ENCODE data around the gene LAIR1. TPM values are rescaled to one million over a fixed set of nuclear protein-coding genes. Genes with fewer than 3 reads are reported as not detected.
A peak's percentile ranks its signal among the peaks of the same experiment; 100 is the strongest.

LAIR1 gene
- 10 to 100 TPM; 27.4 to 78.4 TPM for total RNA-seq
- 10 to 100 TPM in 1 of 2 donors, 1 to 10 TPM in 1; 2.1 to 17.2 TPM for polyA plus RNA-seq
- long read RNA-seq, donor 1, full-length matches to known transcripts, result 59 of 82 reads
- long read RNA-seq, donor 1, partial matches to known transcripts, result 6 of 82 reads
- long read RNA-seq, donor 1, other reads (novel, unspliced or antisense), result 17 of 82 reads
- long read RNA-seq, donor 2, full-length matches to known transcripts, result 13 of 25 reads
- long read RNA-seq, donor 2, partial matches to known transcripts, result 4 of 25 reads
- long read RNA-seq, donor 2, other reads (novel, unspliced or antisense), result 8 of 25 reads

DNA sequence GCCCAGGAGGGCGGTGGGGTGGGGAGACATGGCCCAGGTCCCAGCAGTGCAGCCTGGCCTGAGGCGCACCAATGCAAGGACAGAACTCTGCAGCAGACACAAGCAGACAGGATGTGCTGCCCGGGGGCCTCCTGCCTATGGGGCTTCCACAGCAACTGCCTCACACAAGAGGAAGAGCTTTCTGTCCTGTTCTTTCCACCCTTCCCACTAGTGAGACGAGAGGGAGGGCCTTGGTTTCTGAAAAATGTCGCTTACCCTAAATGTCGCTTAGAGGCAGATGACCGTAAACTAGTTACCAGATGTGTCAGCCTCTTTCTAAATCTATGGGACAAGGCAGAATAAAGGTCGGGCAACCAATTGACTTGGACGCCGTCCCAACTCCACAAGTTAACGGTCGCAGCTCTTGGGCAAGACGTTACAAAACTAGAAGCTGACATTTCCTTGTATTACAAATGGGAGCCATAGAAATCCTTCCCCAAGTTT is at the start of gene LAIR1:
TSS of gene LAIR1 (minus strand) at position 157 of the 483 bp plus-strand sequence. CDS start at position 30, 127 bp downstream.
- Histone ChIP-seq H3K4me1 (ENCODE audit: control insufficient read depth in 1 of 2, insufficient read depth in 2 of 2, low read length in 2 of 2) (no peaks in the 10 kb centered on the region), H3K27ac (ENCODE audit: low read depth in 1 of 2, low read length in 2 of 2) (no peak within 1 kb of the TSS), H3K4me3 (ENCODE audit: low read length in 2 of 2) (no peak within 1 kb of the TSS), H3K9me3 (ENCODE audit: control insufficient read depth, low read length) (peaks cover 1% of the 10 kb centered on the region), H3K36me3 (ENCODE audit: control insufficient read depth in 1 of 2, insufficient read depth in 2 of 2, low read length in 1 of 2) (no peaks in the 10 kb centered on the region), H3K27me3 (ENCODE audit: control insufficient read depth in 1 of 2, insufficient read depth in 2 of 2, low read length in 1 of 2) (no peaks in the 10 kb centered on the region)
- intact Hi-C loops (cut with DNase I), result no loop called here
- DNase-seq (peak in 1 of 2 donors; percentile 71), ATAC-seq (ENCODE audit: low FRiP score) (peak; percentile 60)
- 59% methylated on average over 13 of the region's 13 CpGs for WGBS, 2 donors

DNA sequence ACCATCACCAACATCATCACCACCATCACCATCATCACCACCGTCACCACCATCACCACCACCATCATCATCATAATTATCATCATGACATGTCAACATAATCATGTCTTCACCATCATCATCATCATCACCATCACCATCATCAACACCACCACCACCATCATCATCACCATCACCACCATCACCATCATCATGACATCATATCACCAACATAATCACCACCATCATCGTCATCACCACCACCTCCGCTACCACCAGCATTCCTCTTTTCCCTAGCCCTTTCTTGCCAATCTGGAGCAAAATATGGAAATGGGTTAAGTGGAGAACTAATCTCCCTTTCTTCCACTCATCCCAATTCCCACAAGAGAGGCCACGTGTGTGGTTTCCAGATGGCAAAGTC is 49.4 kb upstream of the LAIR1 start:
- Histone ChIP-seq H3K27ac (ENCODE audit: low read depth in 1 of 2, low read length in 2 of 2) (no peak overlapping the region), H3K36me3 (ENCODE audit: control insufficient read depth in 1 of 2, insufficient read depth in 2 of 2, low read length in 1 of 2) (no peaks in the 10 kb centered on the region), H3K4me3 (ENCODE audit: low read length in 2 of 2) (no peak overlapping the region), H3K27me3 (ENCODE audit: control insufficient read depth in 1 of 2, insufficient read depth in 2 of 2, low read length in 1 of 2) (no peaks in the 10 kb centered on the region), H3K4me1 (ENCODE audit: control insufficient read depth in 1 of 2, insufficient read depth in 2 of 2, low read length in 2 of 2) (no peaks in the 10 kb centered on the region), H3K9me3 (ENCODE audit: control insufficient read depth, low read length) (no peaks in the 10 kb centered on the region)
- WGBS, 2 donors, result 86 to 91% methylated on average over 4 of the region's 4 CpGs
- ATAC-seq (ENCODE audit: low FRiP score) (no peak), DNase-seq (no peak)
- intact Hi-C loops (cut with DNase I), result no loop called here

DNA sequence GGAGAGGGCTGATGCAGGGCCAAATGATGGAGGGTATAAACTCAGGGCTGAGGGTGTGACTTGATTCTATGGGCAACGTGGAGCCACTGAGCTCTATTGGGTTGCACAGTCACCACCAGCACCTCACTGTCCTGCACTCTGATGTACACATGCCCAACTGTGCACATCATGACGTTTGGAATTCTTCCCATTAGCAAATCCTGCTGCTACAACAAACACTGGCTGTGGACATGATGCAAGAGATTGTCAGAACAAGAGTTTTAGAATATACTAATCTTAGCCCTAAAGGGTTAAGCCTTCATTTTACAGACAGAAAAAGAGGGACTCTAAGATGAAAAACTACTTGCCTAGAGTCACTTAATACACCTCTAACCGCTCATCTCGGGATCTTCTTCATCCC is 48.1 kb upstream of the LAIR1 start:
- DNase-seq, result no peak
- ATAC-seq (ENCODE audit: low FRiP score), result no peak
- H3K4me1 ChIP-seq (ENCODE audit: control insufficient read depth in 1 of 2, insufficient read depth in 2 of 2, low read length in 2 of 2), result no peaks in the 10 kb centered on the region
- H3K27ac ChIP-seq (ENCODE audit: low read depth in 1 of 2, low read length in 2 of 2), result no peak overlapping the region
- H3K36me3 ChIP-seq (ENCODE audit: control insufficient read depth in 1 of 2, insufficient read depth in 2 of 2, low read length in 1 of 2), result no peaks in the 10 kb centered on the region
- no peaks in the 10 kb centered on the region for H3K9me3 ChIP-seq (ENCODE audit: control insufficient read depth, low read length)
- intact Hi-C loops (cut with DNase I), result no loop called here
- WGBS, 2 donors, result 75 to 77% methylated on average over 4 of the region's 4 CpGs
- H3K27me3 ChIP-seq (ENCODE audit: control insufficient read depth in 1 of 2, insufficient read depth in 2 of 2, low read length in 1 of 2), result no peaks in the 10 kb centered on the region
- no peak overlapping the region for H3K4me3 ChIP-seq (ENCODE audit: low read length in 2 of 2)

DNA sequence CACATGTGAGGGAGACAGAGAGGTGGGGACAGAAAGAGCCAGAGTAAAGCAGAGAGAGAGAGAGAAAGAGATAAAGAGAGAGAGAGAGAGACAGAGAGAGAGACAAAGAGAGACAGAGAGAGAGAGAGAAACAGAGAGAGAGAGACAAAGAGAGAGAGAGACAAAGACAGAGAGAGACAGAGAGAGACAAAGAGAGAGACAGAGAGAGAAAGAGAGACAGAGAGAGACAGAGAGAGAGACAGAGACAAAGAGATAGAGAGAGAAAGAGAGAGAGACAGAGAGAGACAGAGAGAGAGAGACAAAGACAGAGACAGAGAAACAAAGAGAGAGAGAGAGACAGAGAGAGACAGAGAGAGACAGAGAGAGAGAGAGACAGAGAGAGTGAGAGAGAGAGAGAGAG is 46.3 kb upstream of the LAIR1 start:
- no peaks in the 10 kb centered on the region for H3K9me3 ChIP-seq (ENCODE audit: control insufficient read depth, low read length)
- no peak for DNase-seq
- H3K27me3 ChIP-seq (ENCODE audit: control insufficient read depth in 1 of 2, insufficient read depth in 2 of 2, low read length in 1 of 2), result no peaks in the 10 kb centered on the region
- ATAC-seq (ENCODE audit: low FRiP score), result no peak
- H3K36me3 ChIP-seq (ENCODE audit: control insufficient read depth in 1 of 2, insufficient read depth in 2 of 2, low read length in 1 of 2), result no peaks in the 10 kb centered on the region
- no peak overlapping the region for H3K4me3 ChIP-seq (ENCODE audit: low read length in 2 of 2)
- no peaks in the 10 kb centered on the region for H3K4me1 ChIP-seq (ENCODE audit: control insufficient read depth in 1 of 2, insufficient read depth in 2 of 2, low read length in 2 of 2)
- H3K27ac ChIP-seq (ENCODE audit: low read depth in 1 of 2, low read length in 2 of 2), result no peak overlapping the region
- intact Hi-C loops (cut with DNase I), result no loop called here

DNA sequence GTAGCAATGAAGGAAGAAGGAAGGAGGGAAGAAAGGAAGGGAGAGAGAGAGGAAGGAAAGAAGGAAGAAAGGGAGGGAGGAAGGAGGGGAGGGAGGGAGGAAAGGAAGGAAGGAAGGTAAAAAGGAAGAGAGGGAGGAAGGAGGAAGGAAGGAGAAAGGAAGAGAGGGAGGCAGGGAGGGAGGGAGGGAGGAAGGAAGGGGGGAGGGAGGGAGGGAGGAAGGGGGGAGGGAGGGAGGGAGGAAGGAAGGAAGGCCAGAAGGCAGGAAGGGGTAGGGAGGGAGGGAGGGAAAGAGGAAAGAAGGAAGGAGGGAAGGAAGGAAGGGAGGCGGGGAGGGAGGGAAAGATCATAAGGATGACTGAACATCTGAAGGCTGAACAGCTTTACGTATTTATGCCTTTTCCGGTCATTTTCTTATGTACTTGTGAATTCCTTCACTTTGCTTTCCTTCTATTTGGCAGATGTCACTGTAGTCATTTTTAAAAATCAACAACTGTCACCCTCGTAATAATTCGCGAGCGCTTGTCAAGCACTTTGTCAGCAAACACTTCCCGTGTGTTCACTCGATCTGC is 43.8 kb upstream of the LAIR1 start:
- Histone ChIP-seq H3K4me3 (ENCODE audit: low read length in 2 of 2) (no peak overlapping the region), H3K27me3 (ENCODE audit: control insufficient read depth in 1 of 2, insufficient read depth in 2 of 2, low read length in 1 of 2) (no peaks in the 10 kb centered on the region), H3K27ac (ENCODE audit: low read depth in 1 of 2, low read length in 2 of 2) (no peak overlapping the region), H3K36me3 (ENCODE audit: control insufficient read depth in 1 of 2, insufficient read depth in 2 of 2, low read length in 1 of 2) (no peaks in the 10 kb centered on the region), H3K9me3 (ENCODE audit: control insufficient read depth, low read length) (no peaks in the 10 kb centered on the region), H3K4me1 (ENCODE audit: control insufficient read depth in 1 of 2, insufficient read depth in 2 of 2, low read length in 2 of 2) (no peaks in the 10 kb centered on the region)
- DNase-seq (no peak), ATAC-seq (ENCODE audit: low FRiP score) (no peak)
- 70 to 81% methylated on average over 9 of the region's 9 CpGs for WGBS, 2 donors
- intact Hi-C loops (cut with DNase I), result no loop called here

GRCh38 chr19:54407780-54408179 is 43.0 kb upstream of the LAIR1 start:
- 84 to 85% methylated on average over 7 of the region's 7 CpGs for WGBS, 2 donors
- Histone ChIP-seq H3K36me3 (ENCODE audit: control insufficient read depth in 1 of 2, insufficient read depth in 2 of 2, low read length in 1 of 2) (no peaks in the 10 kb centered on the region), H3K9me3 (ENCODE audit: control insufficient read depth, low read length) (no peaks in the 10 kb centered on the region), H3K27me3 (ENCODE audit: control insufficient read depth in 1 of 2, insufficient read depth in 2 of 2, low read length in 1 of 2) (no peaks in the 10 kb centered on the region), H3K4me1 (ENCODE audit: control insufficient read depth in 1 of 2, insufficient read depth in 2 of 2, low read length in 2 of 2) (no peaks in the 10 kb centered on the region), H3K4me3 (ENCODE audit: low read length in 2 of 2) (no peak overlapping the region), H3K27ac (ENCODE audit: low read depth in 1 of 2, low read length in 2 of 2) (no peak overlapping the region)
- intact Hi-C loops (cut with DNase I), result no loop called here
- no peak for DNase-seq
- no peak for ATAC-seq (ENCODE audit: low FRiP score)

- no peaks in the 10 kb centered on the region for H3K9me3 ChIP-seq (ENCODE audit: control insufficient read depth, low read length)
- intact Hi-C loops (cut with DNase I), result no loop called here
- H3K36me3 ChIP-seq (ENCODE audit: control insufficient read depth in 1 of 2, insufficient read depth in 2 of 2, low read length in 1 of 2), result no peaks in the 10 kb centered on the region
- H3K27ac ChIP-seq (ENCODE audit: low read depth in 1 of 2, low read length in 2 of 2), result no peak overlapping the region
- no peak for ATAC-seq (ENCODE audit: low FRiP score)
- no peaks in the 10 kb centered on the region for H3K27me3 ChIP-seq (ENCODE audit: control insufficient read depth in 1 of 2, insufficient read depth in 2 of 2, low read length in 1 of 2)
- no peak overlapping the region for H3K4me3 ChIP-seq (ENCODE audit: low read length in 2 of 2)
- DNase-seq, result no peak
- H3K4me1 ChIP-seq (ENCODE audit: control insufficient read depth in 1 of 2, insufficient read depth in 2 of 2, low read length in 2 of 2), result no peaks in the 10 kb centered on the region
These were observed 40.9 kb upstream of the LAIR1 start for GRCh38 chr19:54405628-54406027.

DNA sequence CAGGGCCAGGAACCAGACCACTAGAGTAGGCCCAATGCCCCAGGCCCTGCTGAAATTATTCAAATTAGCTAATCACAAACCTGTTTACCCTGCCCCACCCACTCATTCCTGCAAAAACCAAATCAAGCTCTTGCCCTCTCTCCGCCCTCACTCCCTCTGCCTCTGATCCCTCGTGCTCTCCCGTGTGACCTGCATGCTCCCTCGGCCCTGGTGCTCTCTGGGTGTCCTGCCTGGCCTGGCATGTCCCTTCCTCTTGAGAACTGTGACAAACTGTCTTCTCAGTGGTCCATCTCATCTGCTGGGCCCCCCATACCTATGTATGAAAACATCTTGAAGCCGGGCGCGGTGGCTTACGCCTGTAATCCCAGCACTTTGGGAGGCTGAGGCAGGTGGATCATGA is 38.3 kb upstream of the LAIR1 start:
- WGBS, 2 donors, result 83 to 90% methylated on average over 8 of the region's 8 CpGs
- Histone ChIP-seq H3K4me3 (ENCODE audit: low read length in 2 of 2) (no peak overlapping the region), H3K27me3 (ENCODE audit: control insufficient read depth in 1 of 2, insufficient read depth in 2 of 2, low read length in 1 of 2) (no peaks in the 10 kb centered on the region), H3K4me1 (ENCODE audit: control insufficient read depth in 1 of 2, insufficient read depth in 2 of 2, low read length in 2 of 2) (no peaks in the 10 kb centered on the region), H3K36me3 (ENCODE audit: control insufficient read depth in 1 of 2, insufficient read depth in 2 of 2, low read length in 1 of 2) (no peaks in the 10 kb centered on the region), H3K9me3 (ENCODE audit: control insufficient read depth, low read length) (peaks cover 1% of the 10 kb centered on the region), H3K27ac (ENCODE audit: low read depth in 1 of 2, low read length in 2 of 2) (no peak overlapping the region)
- intact Hi-C loops (cut with DNase I), result no loop called here
- ATAC-seq (ENCODE audit: low FRiP score), result no peak
- DNase-seq, result peak in 1 of 2 donors; percentile 43

- Histone ChIP-seq H3K4me1 (ENCODE audit: control insufficient read depth in 1 of 2, insufficient read depth in 2 of 2, low read length in 2 of 2) (no peaks in the 10 kb centered on the region), H3K9me3 (ENCODE audit: control insufficient read depth, low read length) (peaks cover 1% of the 10 kb centered on the region), H3K27me3 (ENCODE audit: control insufficient read depth in 1 of 2, insufficient read depth in 2 of 2, low read length in 1 of 2) (no peaks in the 10 kb centered on the region), H3K36me3 (ENCODE audit: control insufficient read depth in 1 of 2, insufficient read depth in 2 of 2, low read length in 1 of 2) (no peaks in the 10 kb centered on the region), H3K27ac (ENCODE audit: low read depth in 1 of 2, low read length in 2 of 2) (no peak overlapping the region), H3K4me3 (ENCODE audit: low read length in 2 of 2) (no peak overlapping the region)
- DNase-seq (no peak), ATAC-seq (ENCODE audit: low FRiP score) (no peak)
- 65 to 69% methylated on average over 6 of the region's 6 CpGs for WGBS, 2 donors
- intact Hi-C loops (cut with DNase I), result no loop called here
These were observed 36.2 kb upstream of the LAIR1 start for GRCh38 chr19:54400913-54401312.
